Measurements from ENCODE around the gene CARMIL3.
"Not testable (repeated sequence)": the region's sequence is repeated elsewhere in the genome, so short reads cannot be mapped to it uniquely, and the experiment has no call there.

Gene CARMIL3

GRCh38 chr14:24051789-24052655 lies at the start of gene CARMIL3:
TSS of gene CARMIL3 (plus strand) at chr14:24052009. CDS start at chr14:24052154, 145 bp downstream.
- Histone ChIP-seq H3K36me3 (ENCODE audit: control insufficient read depth, insufficient read depth, low read length) (no peaks in the 10 kb centered on the region), H3K4me3 (ENCODE audit: low read length) (peak within 1 kb of the TSS; percentile 60), H3K9ac (ENCODE audit: low read length) (peak within 1 kb of the TSS; percentile 86), H3K27me3 (ENCODE audit: control insufficient read depth, insufficient read depth, low read length) (peaks cover 13% of the 10 kb centered on the region), H3K4me1 (ENCODE audit: control insufficient read depth, insufficient read depth, low read length) (peaks cover 17% of the 10 kb centered on the region), H3K9me3 (ENCODE audit: control insufficient read depth, low read length) (no peaks in the 10 kb centered on the region)

DNA sequence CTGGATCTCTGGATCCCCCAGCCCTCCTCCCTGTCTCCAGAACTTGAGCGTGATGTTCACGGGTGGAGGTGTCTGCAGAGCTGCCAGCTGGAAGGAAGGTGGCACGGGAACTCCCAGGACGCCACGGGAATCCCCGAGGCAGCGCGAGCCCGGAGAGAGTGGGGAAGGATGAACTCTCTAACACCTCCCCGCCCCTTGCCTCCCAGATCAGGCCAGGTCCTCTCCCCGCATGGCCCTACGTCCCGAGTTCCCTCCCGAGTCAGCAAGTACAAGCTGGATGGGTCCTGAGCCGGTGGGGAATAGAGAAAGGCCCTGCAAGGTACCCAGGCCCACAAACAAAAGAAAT lies 45.4 kb upstream of the CARMIL3 start:
- H3K36me3 ChIP-seq (ENCODE audit: control insufficient read depth, insufficient read depth, low read length); H3K4me1 ChIP-seq (ENCODE audit: control insufficient read depth, insufficient read depth, low read length); H3K27me3 ChIP-seq (ENCODE audit: control insufficient read depth, insufficient read depth, low read length); H3K9me3 ChIP-seq (ENCODE audit: control insufficient read depth, low read length); H3K4me3 ChIP-seq (ENCODE audit: low read length); H3K9ac ChIP-seq (ENCODE audit: low read length): not testable (repeated sequence)

GRCh38 chr14:24006817-24007652 lies 44.8 kb upstream of the CARMIL3 start:
- not testable (repeated sequence) for H3K9ac ChIP-seq (ENCODE audit: low read length); H3K4me1 ChIP-seq (ENCODE audit: control insufficient read depth, insufficient read depth, low read length); H3K9me3 ChIP-seq (ENCODE audit: control insufficient read depth, low read length); H3K27me3 ChIP-seq (ENCODE audit: control insufficient read depth, insufficient read depth, low read length); H3K36me3 ChIP-seq (ENCODE audit: control insufficient read depth, insufficient read depth, low read length); H3K4me3 ChIP-seq (ENCODE audit: low read length)

DNA sequence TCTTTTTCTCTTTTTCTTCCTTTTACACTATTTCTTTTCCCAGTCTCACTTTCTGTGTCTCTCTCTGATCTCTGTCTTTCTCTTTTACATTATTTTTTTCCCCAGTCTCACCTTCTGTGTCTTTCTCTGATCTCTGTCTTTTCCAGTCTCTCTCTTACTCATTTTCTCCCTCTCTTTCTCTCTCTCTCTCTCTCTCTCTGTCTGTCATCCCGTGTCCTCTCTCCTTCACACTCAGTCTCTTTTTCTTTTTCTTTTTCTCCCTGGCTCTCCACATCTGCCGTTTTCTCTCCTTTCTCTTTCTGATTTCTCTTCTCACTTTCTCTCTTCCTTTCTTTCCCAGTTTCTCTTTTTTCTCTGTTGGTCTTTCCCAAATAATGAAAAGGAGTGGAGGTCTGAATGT lies 40.8 kb upstream of the CARMIL3 start:
- H3K36me3 ChIP-seq (ENCODE audit: control insufficient read depth, insufficient read depth, low read length), result no peaks in the 10 kb centered on the region
- no peaks in the 10 kb centered on the region for H3K4me1 ChIP-seq (ENCODE audit: control insufficient read depth, insufficient read depth, low read length)
- no peak overlapping the region for H3K9ac ChIP-seq (ENCODE audit: low read length)
- H3K4me3 ChIP-seq (ENCODE audit: low read length), result no peak overlapping the region
- H3K27me3 ChIP-seq (ENCODE audit: control insufficient read depth, insufficient read depth, low read length), result no peaks in the 10 kb centered on the region
- no peaks in the 10 kb centered on the region for H3K9me3 ChIP-seq (ENCODE audit: control insufficient read depth, low read length)

DNA sequence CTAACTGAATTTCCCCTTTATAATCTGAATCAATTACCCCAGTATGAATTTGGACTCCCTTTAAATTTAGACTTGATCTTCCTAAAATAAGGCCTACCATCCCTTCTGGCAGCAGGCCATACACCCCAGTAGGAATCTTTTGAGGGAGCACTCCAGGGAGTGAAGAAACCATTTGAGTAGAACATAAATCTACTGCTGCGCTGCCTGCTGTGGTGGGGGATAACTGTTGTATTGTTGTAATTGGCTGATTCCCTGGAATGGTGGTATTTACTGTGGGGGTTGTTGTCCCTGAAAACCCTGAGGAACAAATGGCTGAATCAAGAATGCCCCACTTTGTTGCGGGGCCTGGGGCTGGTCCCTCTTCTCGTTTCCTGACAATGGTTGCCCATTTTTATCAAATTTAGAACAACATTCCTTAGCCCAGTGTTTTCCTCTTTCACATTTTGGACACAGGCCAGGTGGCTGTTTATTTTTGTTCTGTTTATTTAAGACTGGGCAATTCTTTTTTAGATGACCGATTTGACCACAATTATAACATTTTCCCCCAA lies 39.0 kb upstream of the CARMIL3 start:
- not testable (repeated sequence) for H3K27me3 ChIP-seq (ENCODE audit: control insufficient read depth, insufficient read depth, low read length); H3K4me3 ChIP-seq (ENCODE audit: low read length); H3K4me1 ChIP-seq (ENCODE audit: control insufficient read depth, insufficient read depth, low read length); H3K9ac ChIP-seq (ENCODE audit: low read length); H3K9me3 ChIP-seq (ENCODE audit: control insufficient read depth, low read length); H3K36me3 ChIP-seq (ENCODE audit: control insufficient read depth, insufficient read depth, low read length)

- H3K4me3 ChIP-seq (ENCODE audit: low read length), result no peak overlapping the region
- H3K4me1 ChIP-seq (ENCODE audit: control insufficient read depth, insufficient read depth, low read length), result no peaks in the 10 kb centered on the region
- no peaks in the 10 kb centered on the region for H3K36me3 ChIP-seq (ENCODE audit: control insufficient read depth, insufficient read depth, low read length)
- no peaks in the 10 kb centered on the region for H3K9me3 ChIP-seq (ENCODE audit: control insufficient read depth, low read length)
- H3K27me3 ChIP-seq (ENCODE audit: control insufficient read depth, insufficient read depth, low read length), result no peaks in the 10 kb centered on the region
- no peak overlapping the region for H3K9ac ChIP-seq (ENCODE audit: low read length)
Measured at GRCh38 chr14:24013654-24014514, 37.9 kb upstream of the CARMIL3 start.

GRCh38 chr14:24015745-24016144 lies 36.1 kb upstream of the CARMIL3 start:
- not testable (repeated sequence) for H3K27me3 ChIP-seq (ENCODE audit: control insufficient read depth, insufficient read depth, low read length); H3K4me1 ChIP-seq (ENCODE audit: control insufficient read depth, insufficient read depth, low read length); H3K4me3 ChIP-seq (ENCODE audit: low read length); H3K36me3 ChIP-seq (ENCODE audit: control insufficient read depth, insufficient read depth, low read length); H3K9ac ChIP-seq (ENCODE audit: low read length); H3K9me3 ChIP-seq (ENCODE audit: control insufficient read depth, low read length)

- not testable (repeated sequence) for H3K9me3 ChIP-seq (ENCODE audit: control insufficient read depth, low read length); H3K4me3 ChIP-seq (ENCODE audit: low read length); H3K36me3 ChIP-seq (ENCODE audit: control insufficient read depth, insufficient read depth, low read length); H3K4me1 ChIP-seq (ENCODE audit: control insufficient read depth, insufficient read depth, low read length); H3K27me3 ChIP-seq (ENCODE audit: control insufficient read depth, insufficient read depth, low read length); H3K9ac ChIP-seq (ENCODE audit: low read length)
Measured at GRCh38 chr14:24018978-24019377, 32.8 kb upstream of the CARMIL3 start.

- not testable (repeated sequence) for H3K9ac ChIP-seq (ENCODE audit: low read length); H3K27me3 ChIP-seq (ENCODE audit: control insufficient read depth, insufficient read depth, low read length); H3K36me3 ChIP-seq (ENCODE audit: control insufficient read depth, insufficient read depth, low read length); H3K4me3 ChIP-seq (ENCODE audit: low read length); H3K4me1 ChIP-seq (ENCODE audit: control insufficient read depth, insufficient read depth, low read length); H3K9me3 ChIP-seq (ENCODE audit: control insufficient read depth, low read length)
Measured at GRCh38 chr14:24019944-24020343, 31.9 kb upstream of the CARMIL3 start.

- H3K9me3 ChIP-seq (ENCODE audit: control insufficient read depth, low read length); H3K4me3 ChIP-seq (ENCODE audit: low read length); H3K9ac ChIP-seq (ENCODE audit: low read length); H3K36me3 ChIP-seq (ENCODE audit: control insufficient read depth, insufficient read depth, low read length); H3K4me1 ChIP-seq (ENCODE audit: control insufficient read depth, insufficient read depth, low read length); H3K27me3 ChIP-seq (ENCODE audit: control insufficient read depth, insufficient read depth, low read length): not testable (repeated sequence)
Measured at GRCh38 chr14:24020520-24020919, 31.3 kb upstream of the CARMIL3 start.

DNA sequence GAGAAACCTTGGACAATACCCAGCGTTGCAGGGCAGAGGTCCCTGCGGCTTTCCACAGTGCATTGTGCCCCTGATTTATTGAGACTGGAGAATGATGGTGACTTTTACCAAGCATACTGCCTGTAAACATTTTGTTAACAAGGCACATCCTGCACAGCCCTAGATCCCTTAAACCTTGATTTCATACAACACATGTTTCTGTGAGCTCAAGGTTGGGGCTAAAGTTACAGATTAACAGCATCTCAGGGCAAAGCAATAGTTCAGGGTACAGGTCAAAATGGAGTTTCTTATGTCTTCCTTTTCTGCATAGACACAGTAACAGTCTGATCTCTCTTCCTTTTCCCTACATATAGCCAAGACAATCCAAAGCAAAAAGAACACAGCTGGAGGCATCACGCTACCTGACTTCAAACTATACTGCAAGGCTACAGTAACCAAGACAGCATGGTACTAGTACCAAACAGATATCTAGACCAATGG lies 26.8 kb upstream of the CARMIL3 start:
- not testable (repeated sequence) for H3K27me3 ChIP-seq (ENCODE audit: control insufficient read depth, insufficient read depth, low read length); H3K9me3 ChIP-seq (ENCODE audit: control insufficient read depth, low read length)

More for the DNA sequence above, 26.8 kb upstream of the CARMIL3 start:
- not testable (repeated sequence) for H3K4me1 ChIP-seq (ENCODE audit: control insufficient read depth, insufficient read depth, low read length); H3K4me3 ChIP-seq (ENCODE audit: low read length); H3K9ac ChIP-seq (ENCODE audit: low read length); H3K36me3 ChIP-seq (ENCODE audit: control insufficient read depth, insufficient read depth, low read length)

All from mucosa of stomach (tissue), 1 donor.